GM19438 (cell line): ENCODE measurements around the gene PCSK4.

ENCODE experiments used
- ATAC-seq: cut with Tn5 transposase; IDR thresholded peaks from one replicate; pipeline ENCODE4 v1.9.1; 2021; ENCODE audit warnings: low read depth; ENCODE audit not compliant: unreplicated experiment

Gene PCSK4

GRCh38 chr19:1457031-1457739 lies 33.0 kb downstream of the PCSK4 start:
- ATAC-seq, result no peak

- ATAC-seq, result no peak
Measured at GRCh38 chr19:1456121-1456900, 33.8 kb downstream of the PCSK4 start.

GRCh38 chr19:1455336-1456120 lies 34.6 kb downstream of the PCSK4 start:
- no peak for ATAC-seq

GRCh38 chr19:1455002-1455335 lies 35.2 kb downstream of the PCSK4 start:
- ATAC-seq, result no peak

GRCh38 chr19:1453525-1454364 lies 36.4 kb downstream of the PCSK4 start:
- ATAC-seq, result no peak

- no peak for ATAC-seq
Measured at GRCh38 chr19:1452802-1453524, 37.2 kb downstream of the PCSK4 start.

- ATAC-seq, result no peak
Measured at GRCh38 chr19:1451916-1452801, 38.0 kb downstream of the PCSK4 start.

- ATAC-seq, result no peak
Measured at GRCh38 chr19:1450735-1451731, 39.1 kb downstream of the PCSK4 start.

- ATAC-seq, result no peak
Measured at GRCh38 chr19:1449467-1450442, 40.4 kb downstream of the PCSK4 start, which contains the start of gene APC2. APC2 (plus strand) TSS chr19:1450121; CDS start chr19:1453002, 2,881 bp downstream.

- ATAC-seq, result no peak
Measured at GRCh38 chr19:1447944-1448343, 42.2 kb downstream of the PCSK4 start.

- ATAC-seq, result no peak
Measured at GRCh38 chr19:1447504-1447903, 42.6 kb downstream of the PCSK4 start.

- no peak for ATAC-seq
Measured at GRCh38 chr19:1446713-1447481, 43.3 kb downstream of the PCSK4 start.

- no peak for ATAC-seq
Measured at GRCh38 chr19:1445932-1446712, 44.0 kb downstream of the PCSK4 start.

GRCh38 chr19:1445185-1445931 lies 44.8 kb downstream of the PCSK4 start:
- ATAC-seq, result peak; percentile 71
